ENCODE measurements around the gene DTX2.
"Not testable (repeated sequence)": the region's sequence is repeated elsewhere in the genome, so short reads cannot be mapped to it uniquely, and the experiment has no call there.

DTX2 gene

DNA sequence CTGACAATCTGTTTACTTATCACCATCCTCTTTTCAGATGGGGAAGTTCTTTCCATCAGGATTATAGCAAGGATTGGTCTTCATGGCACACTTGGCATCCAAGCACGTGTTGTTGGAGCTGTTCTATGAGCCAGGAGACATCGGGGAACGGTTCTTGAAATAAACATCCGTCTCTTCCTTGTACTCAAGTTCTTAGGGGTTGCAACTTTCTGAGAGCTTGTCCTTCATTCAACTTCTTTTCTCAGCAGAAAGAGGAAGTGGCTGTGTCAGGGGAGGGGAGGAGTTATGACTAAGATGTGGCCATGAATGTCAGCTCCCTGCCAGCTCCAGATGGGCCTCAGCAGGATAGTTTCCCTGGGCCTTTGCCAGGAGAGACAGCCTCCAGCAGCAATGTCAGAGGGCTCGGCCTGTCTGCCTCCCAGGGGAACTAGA, 15.9 kb upstream of the DTX2 start:
- H4K20me1 ChIP-seq (ENCODE audit: insufficient read depth, low read length, poor library complexity, severe bottlenecking); H3K9me2 ChIP-seq (replicated peaks; ENCODE audit: low read depth, low read length); H3K79me2 ChIP-seq (ENCODE audit: insufficient read depth, low read length); H3K27me3 ChIP-seq (ENCODE audit: insufficient read depth, low read length, poor library complexity, severe bottlenecking); H3F3A ChIP-seq (ENCODE audit: low read depth); H3K9ac ChIP-seq (ENCODE audit: low read depth, low read length, poor library complexity, severe bottlenecking); H3K4me3 ChIP-seq (ENCODE audit: low read length, poor library complexity, severe bottlenecking); H3K36me3 ChIP-seq (ENCODE audit: insufficient read depth, low read length); H3K9me3 ChIP-seq (ENCODE audit: insufficient read depth, low read depth, low read length); H3K4me1 ChIP-seq (ENCODE audit: insufficient read depth, low read length, poor library complexity, severe bottlenecking): not testable (repeated sequence)
- Histone ChIP-seq H2AFZ (ENCODE audit: low read length) (peak overlapping the region; percentile 64; the same call in 1 of the 2 replicates), H3K4me2 (ENCODE audit: low read depth, low read length, poor library complexity, severe bottlenecking) (peak overlapping the region; percentile 44)

DNA sequence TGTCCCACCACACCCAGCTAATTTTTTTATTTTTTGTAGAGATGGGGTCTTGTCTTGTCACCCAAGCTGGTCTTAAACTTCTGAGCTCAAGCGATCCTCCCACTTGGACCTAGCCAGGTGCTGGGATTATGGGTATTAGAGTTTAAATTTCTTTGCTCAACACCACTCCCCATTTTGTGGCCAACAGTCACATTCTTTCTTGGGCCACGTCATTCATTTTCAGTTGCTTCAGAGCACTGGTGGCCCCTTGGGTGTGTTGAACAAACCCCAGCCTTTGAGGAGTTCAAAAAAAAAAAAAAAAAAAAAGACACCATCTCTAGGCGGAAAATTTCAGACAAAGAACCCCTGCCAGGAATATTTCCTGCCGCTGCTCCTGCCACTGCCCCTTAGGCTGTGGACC, 4.5 kb upstream of the DTX2 start:
- not testable (repeated sequence) for H3K9me3 ChIP-seq (ENCODE audit: insufficient read depth, low read depth, low read length); H4K20me1 ChIP-seq (ENCODE audit: insufficient read depth, low read length, poor library complexity, severe bottlenecking); H3K27me3 ChIP-seq (ENCODE audit: insufficient read depth, low read length, poor library complexity, severe bottlenecking); H3K4me2 ChIP-seq (ENCODE audit: low read depth, low read length, poor library complexity, severe bottlenecking); H3K79me2 ChIP-seq (ENCODE audit: insufficient read depth, low read length); H3K9ac ChIP-seq (ENCODE audit: low read depth, low read length, poor library complexity, severe bottlenecking); H2AFZ ChIP-seq (ENCODE audit: low read length); H3K36me3 ChIP-seq (ENCODE audit: insufficient read depth, low read length); H3K4me3 ChIP-seq (ENCODE audit: low read length, poor library complexity, severe bottlenecking); H3K4me1 ChIP-seq (ENCODE audit: insufficient read depth, low read length, poor library complexity, severe bottlenecking); H3K9me2 ChIP-seq (replicated peaks; ENCODE audit: low read depth, low read length); H3F3A ChIP-seq (ENCODE audit: low read depth)

DNA sequence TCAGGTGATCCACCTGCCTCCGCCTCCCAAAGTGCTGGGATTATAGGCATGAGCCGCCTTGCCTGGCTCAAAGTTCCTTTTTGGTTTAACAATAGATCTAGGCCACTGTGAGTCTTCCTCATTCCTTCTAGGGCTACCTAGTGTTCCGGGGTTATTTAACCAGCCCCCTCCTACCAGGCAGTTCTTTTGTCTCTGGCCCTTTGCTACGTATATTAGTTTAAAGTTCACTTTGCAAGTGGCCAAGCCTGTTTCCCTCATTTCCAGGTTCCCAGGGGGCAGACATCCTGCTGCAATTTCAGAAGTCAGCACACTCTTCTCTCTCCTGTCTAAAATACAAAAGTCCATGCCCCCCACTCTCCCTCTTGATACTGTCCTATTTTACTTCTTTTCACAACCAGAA, 3.0 kb upstream of the DTX2 start:
- not testable (repeated sequence) for H3K27me3 ChIP-seq (ENCODE audit: insufficient read depth, low read length, poor library complexity, severe bottlenecking); H3K9me2 ChIP-seq (replicated peaks; ENCODE audit: low read depth, low read length); H3K9ac ChIP-seq (ENCODE audit: low read depth, low read length, poor library complexity, severe bottlenecking); H3K79me2 ChIP-seq (ENCODE audit: insufficient read depth, low read length); H3K4me1 ChIP-seq (ENCODE audit: insufficient read depth, low read length, poor library complexity, severe bottlenecking); H2AFZ ChIP-seq (ENCODE audit: low read length); H3K9me3 ChIP-seq (ENCODE audit: insufficient read depth, low read depth, low read length); H3K4me3 ChIP-seq (ENCODE audit: low read length, poor library complexity, severe bottlenecking); H4K20me1 ChIP-seq (ENCODE audit: insufficient read depth, low read length, poor library complexity, severe bottlenecking); H3F3A ChIP-seq (ENCODE audit: low read depth); H3K36me3 ChIP-seq (ENCODE audit: insufficient read depth, low read length); H3K4me2 ChIP-seq (ENCODE audit: low read depth, low read length, poor library complexity, severe bottlenecking)

DNA sequence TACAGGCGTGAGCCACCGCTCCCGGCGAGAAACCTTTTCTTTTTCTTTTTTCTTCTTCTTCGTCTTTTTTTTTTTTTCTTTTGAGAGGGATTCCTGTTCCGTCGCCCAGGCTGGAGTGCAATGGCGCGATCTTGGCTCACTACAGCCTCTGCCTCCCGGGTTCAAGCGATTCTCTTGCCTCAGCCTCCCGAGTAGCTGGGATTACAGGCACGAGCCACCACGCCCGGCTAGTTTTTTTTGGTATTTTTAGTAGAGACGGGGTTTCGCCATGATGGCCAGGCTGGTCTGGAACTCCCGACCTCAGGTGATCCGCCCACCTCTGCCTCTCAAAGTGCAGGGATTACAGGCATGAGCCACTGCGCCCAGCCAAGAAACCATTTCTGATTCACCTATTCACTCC, 742 bp upstream of the DTX2 start:
- not testable (repeated sequence) for H3K9me2 ChIP-seq (replicated peaks; ENCODE audit: low read depth, low read length); H3K9me3 ChIP-seq (ENCODE audit: insufficient read depth, low read depth, low read length); H3K4me3 ChIP-seq (ENCODE audit: low read length, poor library complexity, severe bottlenecking); H3K27me3 ChIP-seq (ENCODE audit: insufficient read depth, low read length, poor library complexity, severe bottlenecking); H4K20me1 ChIP-seq (ENCODE audit: insufficient read depth, low read length, poor library complexity, severe bottlenecking); H3K4me1 ChIP-seq (ENCODE audit: insufficient read depth, low read length, poor library complexity, severe bottlenecking); H3K9ac ChIP-seq (ENCODE audit: low read depth, low read length, poor library complexity, severe bottlenecking); H3K79me2 ChIP-seq (ENCODE audit: insufficient read depth, low read length); H2AFZ ChIP-seq (ENCODE audit: low read length); H3K36me3 ChIP-seq (ENCODE audit: insufficient read depth, low read length); H3K4me2 ChIP-seq (ENCODE audit: low read depth, low read length, poor library complexity, severe bottlenecking); H3F3A ChIP-seq (ENCODE audit: low read depth)

DNA sequence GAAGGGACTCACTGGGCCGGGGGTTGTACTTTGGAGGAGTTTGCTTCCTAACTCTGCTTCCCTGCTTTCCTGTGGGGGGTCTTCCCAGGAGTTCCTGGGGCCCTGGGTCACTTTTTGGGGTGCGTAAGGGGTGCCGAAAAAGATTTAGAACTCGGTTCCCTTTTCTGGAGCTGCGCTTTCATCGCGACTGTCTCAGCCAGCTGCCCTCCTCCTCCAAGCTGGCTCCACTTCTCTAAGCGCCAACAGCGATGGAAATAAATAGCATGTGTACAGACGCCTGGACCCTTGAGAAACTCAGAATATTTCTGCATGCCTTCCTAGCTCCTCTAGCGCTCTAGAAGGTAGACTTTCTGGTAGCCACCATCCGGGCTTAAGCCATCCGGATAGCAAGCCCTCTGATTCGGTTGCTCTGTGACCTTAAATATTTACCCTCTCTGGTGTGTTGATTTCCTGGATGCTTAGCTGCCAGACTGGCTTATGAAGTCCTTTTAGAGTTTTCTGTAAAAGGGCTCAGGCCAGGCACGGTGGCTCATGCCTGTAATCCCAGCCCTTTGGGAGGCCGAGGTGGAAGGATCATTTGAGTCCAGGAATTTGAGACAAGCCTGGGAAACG, 868 bp downstream of the DTX2 start:
- not testable (repeated sequence) for H3K27me3 ChIP-seq (ENCODE audit: insufficient read depth, low read length, poor library complexity, severe bottlenecking); H3K9ac ChIP-seq (ENCODE audit: low read depth, low read length, poor library complexity, severe bottlenecking); H3F3A ChIP-seq (ENCODE audit: low read depth); H3K79me2 ChIP-seq (ENCODE audit: insufficient read depth, low read length); H3K4me3 ChIP-seq (ENCODE audit: low read length, poor library complexity, severe bottlenecking); H3K4me1 ChIP-seq (ENCODE audit: insufficient read depth, low read length, poor library complexity, severe bottlenecking); H3K36me3 ChIP-seq (ENCODE audit: insufficient read depth, low read length); H3K9me3 ChIP-seq (ENCODE audit: insufficient read depth, low read depth, low read length); H2AFZ ChIP-seq (ENCODE audit: low read length); H4K20me1 ChIP-seq (ENCODE audit: insufficient read depth, low read length, poor library complexity, severe bottlenecking); H3K4me2 ChIP-seq (ENCODE audit: low read depth, low read length, poor library complexity, severe bottlenecking); H3K9me2 ChIP-seq (replicated peaks; ENCODE audit: low read depth, low read length)

DNA sequence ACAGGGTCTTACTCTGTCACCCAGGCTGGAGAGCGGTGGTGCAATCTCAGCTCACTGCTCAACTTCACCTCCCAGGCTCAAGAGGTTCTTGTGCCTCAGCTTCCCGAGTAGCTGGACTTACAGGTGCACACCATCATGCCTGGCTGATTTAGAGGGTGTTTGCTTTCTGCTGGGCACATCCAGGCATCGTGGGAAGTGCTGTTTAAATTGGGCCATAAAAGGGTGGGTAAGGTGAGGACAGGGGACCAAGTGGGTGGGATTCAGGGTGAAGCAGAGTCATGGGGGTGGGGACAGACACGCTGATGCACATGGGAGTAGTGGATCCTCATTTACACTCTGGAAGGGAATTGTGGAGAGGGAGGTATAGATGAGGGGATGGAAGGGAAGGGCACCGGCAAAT, 3.5 kb downstream of the DTX2 start:
- H2AFZ ChIP-seq (ENCODE audit: low read length); H3K9me3 ChIP-seq (ENCODE audit: insufficient read depth, low read depth, low read length); H3F3A ChIP-seq (ENCODE audit: low read depth); H3K4me3 ChIP-seq (ENCODE audit: low read length, poor library complexity, severe bottlenecking); H3K36me3 ChIP-seq (ENCODE audit: insufficient read depth, low read length); H3K9me2 ChIP-seq (replicated peaks; ENCODE audit: low read depth, low read length); H3K4me1 ChIP-seq (ENCODE audit: insufficient read depth, low read length, poor library complexity, severe bottlenecking); H3K27me3 ChIP-seq (ENCODE audit: insufficient read depth, low read length, poor library complexity, severe bottlenecking); H4K20me1 ChIP-seq (ENCODE audit: insufficient read depth, low read length, poor library complexity, severe bottlenecking); H3K4me2 ChIP-seq (ENCODE audit: low read depth, low read length, poor library complexity, severe bottlenecking); H3K9ac ChIP-seq (ENCODE audit: low read depth, low read length, poor library complexity, severe bottlenecking); H3K79me2 ChIP-seq (ENCODE audit: insufficient read depth, low read length): not testable (repeated sequence)

DNA sequence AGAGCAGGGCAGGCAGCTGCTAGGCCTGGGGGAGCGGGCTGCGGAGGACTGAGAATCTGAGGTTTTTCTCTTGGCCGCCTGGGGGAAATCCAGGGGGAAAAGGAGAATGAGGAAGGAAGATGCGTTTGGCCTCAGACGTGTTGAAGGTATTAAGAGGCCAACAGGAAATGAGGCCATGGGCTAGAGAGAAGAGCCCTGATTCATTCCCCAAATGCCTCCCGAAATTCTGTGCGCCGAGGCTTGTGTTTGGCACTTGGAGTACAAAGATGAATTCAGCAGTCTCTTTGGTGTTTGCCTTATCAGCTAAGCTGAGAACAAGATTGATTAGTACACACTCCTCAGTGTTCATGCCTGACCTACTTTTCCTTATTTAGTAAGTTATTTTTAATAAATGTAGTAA, 4.4 kb downstream of the DTX2 start:
- not testable (repeated sequence) for H3K4me3 ChIP-seq (ENCODE audit: low read length, poor library complexity, severe bottlenecking); H3K79me2 ChIP-seq (ENCODE audit: insufficient read depth, low read length); H3K27me3 ChIP-seq (ENCODE audit: insufficient read depth, low read length, poor library complexity, severe bottlenecking); H4K20me1 ChIP-seq (ENCODE audit: insufficient read depth, low read length, poor library complexity, severe bottlenecking); H3K9me3 ChIP-seq (ENCODE audit: insufficient read depth, low read depth, low read length); H2AFZ ChIP-seq (ENCODE audit: low read length); H3F3A ChIP-seq (ENCODE audit: low read depth); H3K4me1 ChIP-seq (ENCODE audit: insufficient read depth, low read length, poor library complexity, severe bottlenecking); H3K4me2 ChIP-seq (ENCODE audit: low read depth, low read length, poor library complexity, severe bottlenecking); H3K9ac ChIP-seq (ENCODE audit: low read depth, low read length, poor library complexity, severe bottlenecking); H3K36me3 ChIP-seq (ENCODE audit: insufficient read depth, low read length); H3K9me2 ChIP-seq (replicated peaks; ENCODE audit: low read depth, low read length)

All from Loucy (cell line).